ENCODE data around the gene AP3B2.

Gene AP3B2

DNA sequence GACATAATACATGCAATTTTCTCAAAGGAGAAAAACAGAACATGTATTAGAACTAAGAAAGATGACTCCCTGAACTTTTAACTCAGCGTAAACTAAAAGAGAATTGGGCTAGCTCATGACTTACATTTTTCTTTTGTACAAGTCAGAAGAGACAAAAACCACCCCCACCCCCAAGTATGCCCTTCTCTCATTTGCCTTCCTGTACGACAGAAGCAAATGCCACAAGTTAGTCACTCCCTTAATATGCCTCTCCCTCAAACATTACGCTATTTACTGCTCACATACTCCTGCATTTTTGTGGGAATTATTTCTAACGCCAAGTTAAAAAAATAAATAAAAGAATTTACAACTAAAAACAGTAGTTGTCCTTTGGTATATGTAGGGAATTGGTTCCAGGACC is 84.5 kb downstream of the AP3B2 start:
- no peak overlapping the region for H3K4me3 ChIP-seq
- no peak overlapping the region for H3K27ac ChIP-seq

DNA sequence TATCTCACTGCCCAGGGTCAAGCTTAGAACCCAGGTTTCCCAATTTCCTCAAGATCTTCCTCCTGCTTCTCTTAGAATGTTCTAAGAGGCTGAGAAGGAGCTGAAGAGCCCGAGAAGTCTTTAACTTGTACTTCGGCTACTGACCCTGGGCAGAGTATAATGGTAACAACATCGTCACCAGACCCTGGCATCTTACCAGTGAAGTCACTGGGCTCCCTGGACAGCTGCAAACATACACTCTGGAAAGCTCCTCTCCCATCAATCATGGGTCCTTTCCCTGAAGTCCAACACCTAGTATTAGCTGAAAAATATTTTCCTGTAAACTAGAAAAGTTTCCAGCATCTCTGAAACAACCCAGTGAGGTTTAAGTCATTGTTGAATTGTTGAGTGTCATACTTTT is 85.2 kb downstream of the AP3B2 start:
- H3K27ac ChIP-seq = no peak overlapping the region

DNA sequence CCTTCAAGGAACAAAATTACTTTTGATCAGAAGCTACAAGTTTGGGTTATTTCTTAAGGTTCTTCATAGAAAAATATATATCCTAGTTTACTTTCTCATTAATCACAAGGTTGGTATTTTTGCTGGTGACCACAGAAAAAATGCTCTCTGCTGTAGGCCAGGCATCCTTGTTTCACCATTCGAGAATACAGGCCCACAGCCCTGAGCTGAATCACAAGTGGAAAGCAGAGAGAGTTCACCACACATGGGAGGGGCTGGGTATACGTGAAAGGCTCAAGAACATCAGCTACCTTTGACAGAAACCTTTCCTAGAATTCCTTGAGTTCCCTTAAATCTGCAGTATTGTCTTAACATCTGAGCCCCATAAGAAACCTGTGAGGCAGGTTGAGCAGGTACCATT is 85.7 kb downstream of the AP3B2 start:
- no peak overlapping the region for H3K4me3 ChIP-seq
- H3K27ac ChIP-seq = no peak overlapping the region

More for the DNA sequence above, 85.2 kb downstream of the AP3B2 start:
- H3K4me3 ChIP-seq = no peak overlapping the region

DNA sequence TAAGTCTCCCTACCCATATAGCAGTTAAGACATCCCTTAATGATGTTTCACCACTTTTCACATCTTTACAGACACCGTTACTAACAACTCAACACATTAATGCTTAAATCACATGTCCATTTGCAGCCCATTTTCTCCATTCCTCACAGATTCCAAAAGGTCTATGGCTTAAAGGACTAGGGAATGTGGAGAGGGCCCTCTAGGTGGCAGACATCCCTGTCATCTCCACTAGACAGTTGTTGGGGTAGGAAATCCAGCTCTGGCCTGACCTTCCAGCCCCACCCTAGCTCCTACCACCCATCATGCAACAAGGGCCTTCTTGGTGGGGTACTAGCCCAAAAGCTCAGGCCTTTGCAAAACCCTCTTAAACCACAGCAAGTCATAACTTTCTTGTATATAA is 87.7 kb downstream of the AP3B2 start:
- Histone ChIP-seq H3K4me3 (no peak overlapping the region), H3K27ac (no peak overlapping the region)

DNA sequence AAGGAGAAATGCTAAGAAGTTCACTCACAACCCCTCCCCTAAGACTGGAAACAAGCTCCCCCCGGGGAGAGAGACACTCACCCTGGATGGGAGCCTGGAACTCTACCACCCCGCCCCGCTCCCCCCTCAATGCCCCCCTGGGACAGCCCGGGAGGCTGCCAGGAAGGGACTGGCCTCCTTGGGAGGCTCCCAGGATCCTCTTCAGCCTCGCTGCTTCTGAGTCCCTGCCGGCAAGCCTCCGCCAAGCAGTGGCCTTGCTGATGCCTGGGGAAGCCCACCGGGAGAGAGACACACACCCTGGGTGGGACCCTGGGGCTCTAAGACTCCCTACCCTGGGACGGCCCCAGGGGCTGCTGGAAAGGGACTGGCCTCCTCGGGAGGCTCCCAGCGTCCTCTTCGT is 95.9 kb downstream of the AP3B2 start:
- no peak overlapping the region for H3K4me3 ChIP-seq
- H3K27ac ChIP-seq = peak overlapping the region in 5 of 21 experiments; percentile 10 to 49 (median 27)

DNA sequence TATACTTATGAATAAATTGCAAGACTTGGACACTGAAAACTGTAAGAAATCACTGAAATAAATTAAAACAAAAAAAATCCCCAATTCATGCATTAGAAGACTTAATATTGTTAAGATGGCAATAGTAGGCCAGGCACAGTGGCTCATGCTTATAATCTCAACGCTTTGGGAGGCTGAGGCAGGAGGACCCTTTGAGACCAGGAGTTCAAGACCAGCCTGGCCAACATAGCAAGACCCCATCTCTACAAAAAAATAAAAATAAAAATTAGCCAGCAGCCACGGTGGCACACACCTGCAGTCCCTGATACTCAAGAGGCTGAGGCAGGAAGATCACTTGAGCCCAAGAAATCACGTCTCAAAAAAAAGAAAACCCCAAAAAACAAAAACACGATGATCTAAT is 98.3 kb downstream of the AP3B2 start:
- no peak overlapping the region for H3K27ac ChIP-seq
- no peak overlapping the region for H3K4me3 ChIP-seq
